GM12878 (cell line): ENCODE results near the gene KRTAP10-3. TPM values are rescaled to one million over a fixed set of nuclear protein-coding genes. Genes with fewer than 3 reads are reported as not detected.

Source experiments
- ATAC-seq: fragments of 200-7000 bp; cut with Tn5 transposase; 3 replicates; pipeline ENCODE4 v1.9.1; 2020; ENCODE audit warnings: mild to moderate bottlenecking, moderate library complexity
- BruUV-seq: library from RNA; stranded (reverse); fragments of 400-500 nt; replicated peaks from 2 replicates; lab custom pipeline; 2021; lab: Mats Ljungman, UMichigan
- CTCF ChIA-PET: fragments of 300-600 bp; sonication (Branson Sonifier 250); formaldehyde crosslinking; extraction: SDS; loops from one replicate; lab custom pipeline; 2021; ENCODE audit warnings: inconsistent platforms; lab: Yijun Ruan, JAX
- POLR2A ChIA-PET: fragments of 350-600 bp; formaldehyde crosslinking; extraction: SDS; loops from one replicate; lab custom pipeline; 2021; ENCODE audit warnings: inconsistent platforms; lab: Charles Lee
- RAD21 ChIA-PET: fragments of 300-600 bp; sonication (Branson Sonifier 250); formaldehyde crosslinking; loops from one replicate; lab custom pipeline; 2023; ENCODE audit warnings: antibody characterized with exemption; ENCODE audit not compliant: unreplicated experiment; lab: Charles Lee
- SMC1A ChIA-PET: fragments of 300-600 bp; sonication (Branson Sonifier 250); formaldehyde crosslinking; loops from one replicate; lab custom pipeline; 2023; ENCODE audit not compliant: unreplicated experiment, uncharacterized antibody; lab: Charles Lee
- DNase-seq: peaks from one replicate; pipeline ENCODE4 v3.0.0-alpha.2; 2011; ENCODE audit warnings: low read depth, low spot score
- FAIRE-seq: peaks from 3 replicates; lab custom pipeline; 2011; peaks lifted over from hg19 to GRCh38; lab: Jason Lieb, UNC
- H2AFZ ChIP-seq: 2 replicates; pipeline ENCODE4 v1.6.0; 2011; ENCODE audit warnings: low read depth, low read length, control low read depth; ENCODE audit not compliant: control insufficient read depth
- H3K27ac ChIP-seq: 2 replicates; pipeline ENCODE4 v1.5.1; 2011; ENCODE audit warnings: control low read depth; ENCODE audit not compliant: control insufficient read depth, insufficient read depth
- H3K27me3 ChIP-seq, 2 experiments: replicated peaks in 1 of 2; 2 replicates each; pipeline versions ENCODE4 v1.6.0 to v1.6.1; 2011; ENCODE audit warnings: low read length in 1 of 2; ENCODE audit not compliant: control insufficient read depth in 2 of 2, insufficient read depth in 2 of 2
- H3K36me3 ChIP-seq, 2 experiments: 2 replicates each; pipeline ENCODE4 v1.5.1; 2011; ENCODE audit warnings: low read length in 1 of 2; ENCODE audit not compliant: control insufficient read depth in 2 of 2, insufficient read depth in 2 of 2
- H3K4me1 ChIP-seq: 2 replicates; pipeline ENCODE4 v1.6.1; 2011; ENCODE audit warnings: mild to moderate bottlenecking, low read length, moderate library complexity, mixed read lengths; ENCODE audit not compliant: control insufficient read depth, insufficient read depth
- H3K4me2 ChIP-seq: 2 replicates; pipeline ENCODE4 v1.6.0; 2011; ENCODE audit warnings: control low read depth; ENCODE audit not compliant: control insufficient read depth, insufficient read depth
- H3K4me3 ChIP-seq: fragments of 200-600 bp; sonication (generic); 2 replicates; pipeline ENCODE4 v1.5.1; 2016
- H3K79me2 ChIP-seq: 2 replicates; pipeline ENCODE4 v1.6.0; 2011; ENCODE audit warnings: low read length; ENCODE audit not compliant: control insufficient read depth, insufficient read depth
- H3K9ac ChIP-seq: 2 replicates; pipeline ENCODE4 v1.8.0; 2011; ENCODE audit warnings: low read length, control low read depth, mixed read lengths; ENCODE audit not compliant: control insufficient read depth, insufficient read depth
- H3K9me3 ChIP-seq: replicated peaks from 3 replicates; pipeline ENCODE4 v1.5.1; 2011; ENCODE audit warnings: mild to moderate bottlenecking, low read length; ENCODE audit not compliant: control insufficient read depth, insufficient read depth
- H4K20me1 ChIP-seq: 2 replicates; pipeline ENCODE4 v1.6.0; 2011; ENCODE audit not compliant: control insufficient read depth, insufficient read depth
- PAX8 ChIP-seq: fragments of 450-650 bp; IDR thresholded peaks from 2 replicates; pipeline ENCODE4 v1.6.1; 2017; ENCODE audit warnings: mild to moderate bottlenecking, moderate library complexity
- PML ChIP-seq: IDR thresholded peaks from 2 replicates; pipeline ENCODE4 v1.6.1; 2012; ENCODE audit warnings: low read length, inconsistent platforms
- RAD21 ChIP-seq: IDR thresholded peaks from 2 replicates; pipeline ENCODE4 v1.6.1; 2011; ENCODE audit warnings: mild to moderate bottlenecking, low read depth, low read length, moderate library complexity; ENCODE audit not compliant: insufficient read depth
- SREBF1 ChIP-seq: IDR thresholded peaks from 2 replicates; pipeline ENCODE4 v1.6.1; 2012; ENCODE audit warnings: mild to moderate bottlenecking, low read length
- WGBS: methylation state at CpG from one replicate; pipeline ENCODE4 v1.1.6; 2016; ENCODE audit warnings: low lambda C conversion rate; ENCODE audit not compliant: insufficient replicate concordance, insufficient coverage; ENCODE audit errors: missing lambda C conversion rate; 5-methylcytosine and 5-hydroxymethylcytosine counted together
- in situ Hi-C: fragments of 300-500 bp; cut with MboI; formaldehyde crosslinking; loops from 9 replicates; pipeline ENCODE4 v1.14.3; 2018; ENCODE audit warnings: mixed read lengths
- intact Hi-C: fragments of 100-400 bp; cut with micrococcal nuclease; formaldehyde crosslinking; loops from one replicate; pipeline ENCODE4 v1.14.2; 2022; ENCODE audit not compliant: unreplicated experiment
- polyA plus RNA-seq, 11 experiments: library from polyadenylated mRNA; depleted of rRNA in 4 of 11; unstranded in 6 of 11; stranded (reverse) in 5 of 11; fragments of >200 nt; fragmentation: Nextera tagmentation in 4 of 11; fragmentation: Illumina TruSeq in 1 of 11; extraction: Ambion mirVana in 4 of 11; extraction: Trizol in 1 of 11; gene quantifications; 1 replicate in 1 of 11; 2 replicates in 10 of 11; pipeline versions ENCODE4 v1.2.1 to v1.2.3, GENCODE V29; 2011 to 2016; ENCODE audit warnings: inconsistent platforms in 2 of 11, missing spikeins in 2 of 11, low read depth in 1 of 11
- total RNA-seq, 4 experiments: library from RNA; depleted of rRNA in 3 of 4; stranded (reverse); fragments of >200 nt in 3 of 4; fragmentation: Illumina TruSeq in 1 of 4; extraction: Trizol in 1 of 4; gene quantifications; 2 replicates each; pipeline versions ENCODE4 v1.2.1 to v1.2.3, GENCODE V29; 2013 to 2021
- TF ChIP-seq, protein P1 (sequence below): fragments of 450-650 bp; IDR thresholded peaks from 2 replicates; pipeline ENCODE4 v1.6.1; 2016; ENCODE audit warnings: mild to moderate bottlenecking, moderate library complexity, borderline replicate concordance
- TF ChIP-seq, protein P2 (sequence below): fragments of 150-350 bp; IDR thresholded peaks from 2 replicates; pipeline ENCODE4 v1.6.1; 2014; ENCODE audit warnings: mild to moderate bottlenecking, low read depth, low read length
- TF ChIP-seq, protein P3 (sequence below): IDR thresholded peaks from 2 replicates; pipeline ENCODE4 v1.6.1; 2011; ENCODE audit warnings: low read depth, low read length, improper control_type of control experiment, borderline replicate concordance
- TF ChIP-seq, protein P4 (sequence below): IDR thresholded peaks from 2 replicates; pipeline ENCODE4 v1.6.1; 2011; ENCODE audit warnings: borderline replicate concordance, low read depth, mild to moderate bottlenecking, moderate library complexity, low read length; ENCODE audit not compliant: insufficient read depth, poor library complexity, severe bottlenecking

KRTAP10-3 gene
- total and polyA plus RNA-seq, 10 of the 15 experiments (the other 5 are each of a cell fraction or from before 2014, with no cell fraction given): not detected

DNA sequence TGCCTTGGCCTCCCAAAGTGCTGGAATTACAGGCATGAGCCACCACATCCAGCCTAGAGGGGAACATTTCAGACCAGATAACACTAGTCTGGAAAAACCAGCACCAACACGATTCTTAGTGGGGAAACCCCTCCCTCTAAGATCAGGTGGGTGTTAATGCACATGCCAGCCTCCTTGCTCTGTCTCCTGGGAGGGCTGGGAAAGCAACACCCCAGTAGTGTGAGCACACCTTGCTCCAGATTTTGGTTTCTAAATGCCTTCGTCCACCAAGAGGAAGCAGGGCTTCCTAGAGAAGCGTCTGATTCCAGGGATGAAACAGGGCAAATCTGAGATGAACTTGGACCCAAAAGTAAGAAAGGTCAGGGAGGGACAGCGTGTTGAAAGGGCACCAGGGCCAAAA, 12.7 kb upstream of the KRTAP10-3 start:
- TF ChIP-seq RAD21 (no peak), PAX8 (no peak)
- TF ChIP-seq, all 136 proteins: peak for 0
- H2AFZ ChIP-seq: no peak overlapping the region
- no TSS peak for BruUV-seq
- H4K20me1 ChIP-seq: no peaks in the 10 kb centered on the region
- H3K4me2 ChIP-seq: no peak overlapping the region
- no peaks in the 10 kb centered on the region for H3K36me3 ChIP-seq
- H3K9ac ChIP-seq: no peak overlapping the region
- no peaks in the 10 kb centered on the region for H3K27me3 ChIP-seq
- ATAC-seq (no peak), FAIRE-seq (no peak), DNase-seq (no peak)
- no peaks in the 10 kb centered on the region; the same call in 2 of the 3 replicates for H3K9me3 ChIP-seq
- in situ Hi-C loops: no loop called here
- CTCF ChIA-PET: no interaction called here
- RAD21 ChIA-PET: no interaction called here
- intact Hi-C loops: no loop called here
- POLR2A ChIA-PET: no interaction called here
- no peaks in the 10 kb centered on the region for H3K79me2 ChIP-seq
- SMC1A ChIA-PET: no interaction called here
- no peak overlapping the region for H3K27ac ChIP-seq
- H3K4me1 ChIP-seq: no peaks in the 10 kb centered on the region
- H3K4me3 ChIP-seq: no peak overlapping the region
- WGBS: 15% methylated on average over 4 of the region's 4 CpGs

DNA sequence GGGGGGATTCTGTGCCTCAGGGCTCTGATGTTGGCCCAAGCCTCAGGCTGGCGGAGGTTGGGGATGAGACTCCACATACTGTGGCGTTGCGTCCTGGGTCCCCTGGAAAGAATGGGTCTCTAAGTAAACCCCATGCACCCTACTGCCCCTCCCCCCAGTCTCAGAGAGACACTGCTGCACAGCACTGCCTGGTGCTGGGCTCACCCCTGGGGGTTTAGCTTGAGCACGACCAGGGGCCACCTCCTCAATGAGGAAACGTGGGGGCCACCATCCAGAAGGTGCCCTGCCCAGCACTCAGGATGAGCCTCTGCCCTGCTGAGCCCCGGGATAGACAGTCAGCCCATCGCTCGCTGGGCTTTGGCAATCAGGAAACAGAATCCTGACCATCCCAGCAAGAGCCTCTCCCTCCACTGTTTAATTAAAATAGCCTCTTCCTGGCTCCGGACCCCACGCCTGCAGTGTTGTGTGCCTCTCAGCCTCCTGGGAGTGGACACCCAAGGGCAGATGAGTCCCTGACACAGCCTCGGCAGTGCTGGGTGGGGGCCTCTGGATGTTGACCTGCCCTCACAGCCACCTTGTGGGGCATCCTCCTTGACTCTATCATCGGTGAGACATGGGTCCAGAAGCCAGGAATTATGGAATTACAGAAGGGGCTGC, 11.4 kb upstream of the KRTAP10-3 start:
- no TSS peak for BruUV-seq
- Histone ChIP-seq H3K79me2 (no peaks in the 10 kb centered on the region), H3K27me3 (no peaks in the 10 kb centered on the region), H3K4me2 (no peak overlapping the region), H4K20me1 (no peaks in the 10 kb centered on the region), H3K9ac (no peak overlapping the region), H3K9me3 (no peaks in the 10 kb centered on the region; the same call in 2 of the 3 replicates), H3K27ac (no peak overlapping the region), H3K36me3 (no peaks in the 10 kb centered on the region), H3K4me1 (no peaks in the 10 kb centered on the region), H3K4me3 (no peak overlapping the region), H2AFZ (no peak overlapping the region)
- ChIA-PET CTCF (no interaction called here), POLR2A (no interaction called here), SMC1A (no interaction called here), RAD21 (no interaction called here)
- ATAC-seq: no peak
- FAIRE-seq: no peak
- intact Hi-C loops (no loop called here), in situ Hi-C loops (no loop called here)
- 61% methylated on average over 12 of the region's 12 CpGs for WGBS
- no peak for DNase-seq
- TF ChIP-seq PML (no peak), SREBF1 (no peak)
- TF ChIP-seq, protein P1, sequence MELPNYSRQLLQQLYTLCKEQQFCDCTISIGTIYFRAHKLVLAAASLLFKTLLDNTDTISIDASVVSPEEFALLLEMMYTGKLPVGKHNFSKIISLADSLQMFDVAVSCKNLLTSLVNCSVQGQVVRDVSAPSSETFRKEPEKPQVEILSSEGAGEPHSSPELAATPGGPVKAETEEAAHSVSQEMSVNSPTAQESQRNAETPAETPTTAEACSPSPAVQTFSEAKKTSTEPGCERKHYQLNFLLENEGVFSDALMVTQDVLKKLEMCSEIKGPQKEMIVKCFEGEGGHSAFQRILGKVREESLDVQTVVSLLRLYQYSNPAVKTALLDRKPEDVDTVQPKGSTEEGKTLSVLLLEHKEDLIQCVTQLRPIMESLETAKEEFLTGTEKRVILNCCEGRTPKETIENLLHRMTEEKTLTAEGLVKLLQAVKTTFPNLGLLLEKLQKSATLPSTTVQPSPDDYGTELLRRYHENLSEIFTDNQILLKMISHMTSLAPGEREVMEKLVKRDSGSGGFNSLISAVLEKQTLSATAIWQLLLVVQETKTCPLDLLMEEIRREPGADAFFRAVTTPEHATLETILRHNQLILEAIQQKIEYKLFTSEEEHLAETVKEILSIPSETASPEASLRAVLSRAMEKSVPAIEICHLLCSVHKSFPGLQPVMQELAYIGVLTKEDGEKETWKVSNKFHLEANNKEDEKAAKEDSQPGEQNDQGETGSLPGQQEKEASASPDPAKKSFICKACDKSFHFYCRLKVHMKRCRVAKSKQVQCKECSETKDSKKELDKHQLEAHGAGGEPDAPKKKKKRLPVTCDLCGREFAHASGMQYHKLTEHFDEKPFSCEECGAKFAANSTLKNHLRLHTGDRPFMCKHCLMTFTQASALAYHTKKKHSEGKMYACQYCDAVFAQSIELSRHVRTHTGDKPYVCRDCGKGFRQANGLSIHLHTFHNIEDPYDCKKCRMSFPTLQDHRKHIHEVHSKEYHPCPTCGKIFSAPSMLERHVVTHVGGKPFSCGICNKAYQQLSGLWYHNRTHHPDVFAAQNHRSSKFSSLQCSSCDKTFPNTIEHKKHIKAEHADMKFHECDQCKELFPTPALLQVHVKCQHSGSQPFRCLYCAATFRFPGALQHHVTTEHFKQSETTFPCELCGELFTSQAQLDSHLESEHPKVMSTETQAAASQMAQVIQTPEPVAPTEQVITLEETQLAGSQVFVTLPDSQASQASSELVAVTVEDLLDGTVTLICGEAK: no peak
- TF ChIP-seq, protein P2, sequence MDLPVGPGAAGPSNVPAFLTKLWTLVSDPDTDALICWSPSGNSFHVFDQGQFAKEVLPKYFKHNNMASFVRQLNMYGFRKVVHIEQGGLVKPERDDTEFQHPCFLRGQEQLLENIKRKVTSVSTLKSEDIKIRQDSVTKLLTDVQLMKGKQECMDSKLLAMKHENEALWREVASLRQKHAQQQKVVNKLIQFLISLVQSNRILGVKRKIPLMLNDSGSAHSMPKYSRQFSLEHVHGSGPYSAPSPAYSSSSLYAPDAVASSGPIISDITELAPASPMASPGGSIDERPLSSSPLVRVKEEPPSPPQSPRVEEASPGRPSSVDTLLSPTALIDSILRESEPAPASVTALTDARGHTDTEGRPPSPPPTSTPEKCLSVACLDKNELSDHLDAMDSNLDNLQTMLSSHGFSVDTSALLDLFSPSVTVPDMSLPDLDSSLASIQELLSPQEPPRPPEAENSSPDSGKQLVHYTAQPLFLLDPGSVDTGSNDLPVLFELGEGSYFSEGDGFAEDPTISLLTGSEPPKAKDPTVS: no peak
- TF ChIP-seq, protein P3, sequence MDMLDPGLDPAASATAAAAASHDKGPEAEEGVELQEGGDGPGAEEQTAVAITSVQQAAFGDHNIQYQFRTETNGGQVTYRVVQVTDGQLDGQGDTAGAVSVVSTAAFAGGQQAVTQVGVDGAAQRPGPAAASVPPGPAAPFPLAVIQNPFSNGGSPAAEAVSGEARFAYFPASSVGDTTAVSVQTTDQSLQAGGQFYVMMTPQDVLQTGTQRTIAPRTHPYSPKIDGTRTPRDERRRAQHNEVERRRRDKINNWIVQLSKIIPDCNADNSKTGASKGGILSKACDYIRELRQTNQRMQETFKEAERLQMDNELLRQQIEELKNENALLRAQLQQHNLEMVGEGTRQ: no peak
- TF ChIP-seq, protein P4, sequence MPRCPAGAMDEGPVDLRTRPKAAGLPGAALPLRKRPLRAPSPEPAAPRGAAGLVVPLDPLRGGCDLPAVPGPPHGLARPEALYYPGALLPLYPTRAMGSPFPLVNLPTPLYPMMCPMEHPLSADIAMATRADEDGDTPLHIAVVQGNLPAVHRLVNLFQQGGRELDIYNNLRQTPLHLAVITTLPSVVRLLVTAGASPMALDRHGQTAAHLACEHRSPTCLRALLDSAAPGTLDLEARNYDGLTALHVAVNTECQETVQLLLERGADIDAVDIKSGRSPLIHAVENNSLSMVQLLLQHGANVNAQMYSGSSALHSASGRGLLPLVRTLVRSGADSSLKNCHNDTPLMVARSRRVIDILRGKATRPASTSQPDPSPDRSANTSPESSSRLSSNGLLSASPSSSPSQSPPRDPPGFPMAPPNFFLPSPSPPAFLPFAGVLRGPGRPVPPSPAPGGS: no peak
